ENCODE measurements around the gene DIP2A.
"Not testable (repeated sequence)": the region's sequence is repeated elsewhere in the genome, so short reads cannot be mapped to it uniquely, and the experiment has no call there.

GRCh38 chr21:46577786-46578185 lies 119.1 kb downstream of the DIP2A start:
- not testable (repeated sequence) for TF ChIP-seq CTCF, POLR2A, POLR2AphosphoS5, EP300 (IDR thresholded peaks at IDR 0.05)

All from gastroesophageal sphincter (tissue), 3 donors.